SH-SY5Y (cell line): ENCODE results near the gene RRAD.

Source experiments
- GATA2 ChIP-seq: IDR thresholded peaks from 2 replicates; pipeline ENCODE4 v1.6.1; 2011; ENCODE audit warnings: mild to moderate bottlenecking, low read depth, low read length
- GATA3 ChIP-seq: IDR thresholded peaks from 2 replicates; pipeline ENCODE4 v1.6.1; 2011; ENCODE audit warnings: low read depth, mild to moderate bottlenecking, low read length, moderate library complexity

DNA sequence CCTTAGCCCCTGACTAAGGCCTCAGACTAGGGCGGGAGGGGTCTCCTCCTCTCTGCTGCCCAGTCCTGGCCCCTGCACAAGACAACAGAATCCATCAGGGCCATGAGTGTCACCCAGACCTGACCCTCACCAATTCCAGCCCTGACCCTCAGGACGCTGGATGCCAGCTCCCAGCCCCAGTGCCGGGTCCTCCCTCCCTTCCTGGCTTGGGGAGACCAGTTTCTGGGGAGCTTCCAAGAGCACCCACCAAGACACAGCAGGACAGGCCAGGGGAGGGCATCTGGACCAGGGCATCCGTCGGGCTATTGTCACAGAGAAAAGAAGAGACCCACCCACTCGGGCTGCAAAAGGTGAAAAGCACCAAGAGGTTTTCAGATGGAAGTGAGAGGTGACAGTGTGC is 48.4 kb upstream of the RRAD start:
- TF ChIP-seq GATA3 (no peak), GATA2 (no peak)
